PC-9 (cell line): ENCODE measurements around the gene CDH19.

Experiments used
- CTCF ChIP-seq: fragments of 200-600 bp; sonication (generic); conservative IDR thresholded peaks from 2 replicates; pipeline ENCODE4 v1.6.1; 2017; ENCODE audit warnings: mixed run types, antibody characterized with exemption, mild to moderate bottlenecking, moderate library complexity
- EZH2 ChIP-seq: fragments of 200-600 bp; sonication (generic); IDR thresholded peaks from 2 replicates; pipeline ENCODE4 v1.8.0; 2017; ENCODE audit warnings: antibody characterized with exemption, low read depth

GRCh38 chr18:66553824-66554223 is 50.1 kb downstream of the CDH19 start:
- TF ChIP-seq CTCF (no peak), EZH2 (no peak)
